GM08714 (cell line): ENCODE data around the gene NUDT16L1.
A peak's percentile ranks its signal among the peaks of the same experiment; 100 is the strongest.
"Not testable (repeated sequence)": the region's sequence is repeated elsewhere in the genome, so short reads cannot be mapped to it uniquely, and the experiment has no call there.

Experiments
- H3K4me3 ChIP-seq: fragments of 200-500 bp; sonication (Bioruptor generic); 2 replicates; pipeline ENCODE4 v1.5.1; 2014; ENCODE audit warnings: mild to moderate bottlenecking, low read length, inconsistent platforms
- ZNF274 ChIP-seq: IDR thresholded peaks from 2 replicates; pipeline ENCODE4 v1.6.1; 2012; ENCODE audit warnings: mild to moderate bottlenecking, low read depth, low read length

Gene NUDT16L1

GRCh38 chr16:4728676-4729075, 35.3 kb downstream of the NUDT16L1 start:
- no peak overlapping the region for H3K4me3 ChIP-seq
- no peak for TF ChIP-seq ZNF274

GRCh38 chr16:4729876-4730275, 36.5 kb downstream of the NUDT16L1 start:
- TF ChIP-seq ZNF274 = no peak
- H3K4me3 ChIP-seq = no peak overlapping the region

- peak overlapping the region; percentile 94 for H3K4me3 ChIP-seq
- TF ChIP-seq ZNF274 = no peak
Measured at GRCh38 chr16:4733211-4733742, 39.9 kb downstream of the NUDT16L1 start.

- peak overlapping the region; percentile 94 for H3K4me3 ChIP-seq
- no peak for TF ChIP-seq ZNF274
Measured at GRCh38 chr16:4733747-4734062, 40.3 kb downstream of the NUDT16L1 start.

GRCh38 chr16:4734063-4734729, 40.8 kb downstream of the NUDT16L1 start, which contains the start of the genes ANKS3 and DNAAF8:
ANKS3 (minus strand) TSS chr16:4734271; CDS start chr16:4730149, 4,122 bp downstream.
DNAAF8 (plus strand) TSS chr16:4734537; CDS start chr16:4736515, 1,978 bp downstream.
- H3K4me3 ChIP-seq = peak within 1 kb of the TSS; percentile 94
- TF ChIP-seq ZNF274 = no peak

- no peak for TF ChIP-seq ZNF274
- peak overlapping the region; percentile 94 for H3K4me3 ChIP-seq
Measured at GRCh38 chr16:4734730-4735535, 41.6 kb downstream of the NUDT16L1 start.

- TF ChIP-seq ZNF274 = no peak
- H3K4me3 ChIP-seq = no peak overlapping the region
Measured at GRCh38 chr16:4736546-4736945, 43.2 kb downstream of the NUDT16L1 start.

GRCh38 chr16:4737545-4737944, 44.2 kb downstream of the NUDT16L1 start:
- TF ChIP-seq ZNF274 = no peak
- no peak overlapping the region for H3K4me3 ChIP-seq

- not testable (repeated sequence) for H3K4me3 ChIP-seq
Measured at GRCh38 chr16:4738370-4738769, 45.0 kb downstream of the NUDT16L1 start.

GRCh38 chr16:4743226-4743878, 50.0 kb downstream of the NUDT16L1 start:
- no peak overlapping the region for H3K4me3 ChIP-seq
- TF ChIP-seq ZNF274 = no peak

- no peak for TF ChIP-seq ZNF274
Measured at GRCh38 chr16:4744555-4745273, 51.4 kb downstream of the NUDT16L1 start.

GRCh38 chr16:4745274-4745569, 51.9 kb downstream of the NUDT16L1 start:
- TF ChIP-seq ZNF274 = no peak

More at GRCh38 chr16:4744555-4745273, 51.4 kb downstream of the NUDT16L1 start:
- H3K4me3 ChIP-seq = no peak overlapping the region

More at GRCh38 chr16:4745274-4745569, 51.9 kb downstream of the NUDT16L1 start:
- H3K4me3 ChIP-seq = no peak overlapping the region
